CD14-positive monocyte (primary cell): ENCODE results near the gene ZNF407. TPM values are rescaled to one million over a fixed set of nuclear protein-coding genes. Genes with fewer than 3 reads are reported as not detected.

Source experiments
- DNase-seq, 3 donors: peaks; one replicate each; pipeline ENCODE4 v3.0.0-alpha.2; 2011 to 2022
- H2AFZ ChIP-seq: 2 replicates; pipeline ENCODE4 v1.6.0; 2012; ENCODE audit warnings: mild to moderate bottlenecking, low read depth, low read length, inconsistent platforms; ENCODE audit not compliant: insufficient read depth, poor library complexity, severe bottlenecking
- H3K27ac ChIP-seq, 2 donors: 1 replicate in 1 of 2; 2 replicates in 1 of 2; pipeline ENCODE4 v1.5.1; 2012 to 2013; ENCODE audit warnings: low read length in 2 of 2, control low read depth in 1 of 2, inconsistent platforms in 1 of 2, low read depth in 1 of 2, mild to moderate bottlenecking in 1 of 2
- H3K27me3 ChIP-seq, 2 donors: one replicate each; pipeline versions ENCODE4 v1.6.0 to v1.6.1; 2011 to 2013; ENCODE audit warnings: low read length in 2 of 2; ENCODE audit not compliant: control insufficient read depth in 2 of 2, insufficient read depth in 2 of 2
- H3K36me3 ChIP-seq, 2 donors: replicated peaks in 1 of 2; 1 replicate in 1 of 2; 2 replicates in 1 of 2; pipeline versions ENCODE4 v1.5.1 to v1.6.1; 2012 to 2013; ENCODE audit warnings: low read length in 2 of 2, control low read depth in 1 of 2, inconsistent platforms in 1 of 2, mild to moderate bottlenecking in 1 of 2; ENCODE audit not compliant: insufficient read depth in 2 of 2, control insufficient read depth in 1 of 2
- H3K4me1 ChIP-seq, 2 donors: 1 replicate in 1 of 2; 2 replicates in 1 of 2; pipeline versions ENCODE4 v1.5.1 to v1.6.1; 2012 to 2013; ENCODE audit warnings: low read length in 2 of 2, control low read depth in 1 of 2, inconsistent platforms in 1 of 2, mild to moderate bottlenecking in 1 of 2, moderate library complexity in 1 of 2; ENCODE audit not compliant: insufficient read depth in 2 of 2, control insufficient read depth in 1 of 2
- H3K4me2 ChIP-seq: replicated peaks from 2 replicates; pipeline ENCODE3; 2012; ENCODE audit warnings: low read length, moderate library complexity, mild to moderate bottlenecking; ENCODE audit not compliant: poor library complexity, severe bottlenecking; ENCODE audit errors: extremely low read depth
- H3K4me3 ChIP-seq, 3 experiments: fragments of 200-600 bp in 1 of 3; sonication (generic) in 1 of 3; replicated peaks in 1 of 3; 1 replicate in 2 of 3; 2 replicates in 1 of 3; pipeline ENCODE4 v1.5.1; 2011 to 2013; ENCODE audit warnings: low read length in 3 of 3, mild to moderate bottlenecking in 3 of 3, control low read depth in 2 of 3, low read depth in 2 of 3, inconsistent platforms in 1 of 3, moderate library complexity in 1 of 3
- H3K79me2 ChIP-seq: 2 replicates; pipeline ENCODE4 v1.6.0; 2012; ENCODE audit warnings: mild to moderate bottlenecking, control low read depth, inconsistent platforms, low read length, moderate library complexity; ENCODE audit not compliant: insufficient read depth
- H3K9ac ChIP-seq: 2 replicates; pipeline ENCODE4 v1.6.0; 2017; ENCODE audit warnings: low read length, mild to moderate bottlenecking; ENCODE audit not compliant: insufficient read depth, poor library complexity, severe bottlenecking
- H3K9me3 ChIP-seq, 2 donors: replicated peaks in 1 of 2; 1 replicate in 1 of 2; 2 replicates in 1 of 2; pipeline versions ENCODE4 v1.5.1 to v1.6.1; 2012 to 2013; ENCODE audit warnings: low read length in 2 of 2, control low read depth in 1 of 2; ENCODE audit not compliant: control insufficient read depth in 1 of 2, insufficient read depth in 1 of 2
- H4K20me1 ChIP-seq: 2 replicates; pipeline ENCODE4 v1.6.0; 2012; ENCODE audit warnings: mild to moderate bottlenecking, low read length, control low read depth, moderate library complexity; ENCODE audit not compliant: insufficient read depth
- H3K27ac Mint-ChIP-seq, 7 donors: one replicate each; pipeline ENCODE4 v1.8.0; 2020; ENCODE audit warnings: mild to moderate bottlenecking in 7 of 7, mixed read lengths in 7 of 7, moderate library complexity in 6 of 7, inconsistent platforms in 2 of 7
- H3K27me3 Mint-ChIP-seq, 3 donors: one replicate each; pipeline ENCODE4 v1.8.0; 2021 to 2022; ENCODE audit warnings: low read depth in 3 of 3, mild to moderate bottlenecking in 3 of 3, mixed read lengths in 3 of 3, moderate library complexity in 3 of 3, inconsistent platforms in 1 of 3
- H3K36me3 Mint-ChIP-seq, 2 donors: one replicate each; pipeline ENCODE4 v1.8.0; 2020; ENCODE audit warnings: mixed read lengths in 2 of 2, inconsistent platforms in 1 of 2, mild to moderate bottlenecking in 1 of 2
- H3K4me1 Mint-ChIP-seq: one replicate; pipeline ENCODE4 v1.8.0; 2020; ENCODE audit warnings: mild to moderate bottlenecking, mixed read lengths
- H3K4me3 Mint-ChIP-seq, 2 donors: one replicate each; pipeline ENCODE4 v1.8.0; 2020; ENCODE audit warnings: mild to moderate bottlenecking in 2 of 2, mixed read lengths in 2 of 2, moderate library complexity in 1 of 2
- H3K9me3 Mint-ChIP-seq, 7 donors: one replicate each; pipeline ENCODE4 v1.8.0; 2020 to 2022; ENCODE audit warnings: mixed read lengths in 7 of 7, mild to moderate bottlenecking in 6 of 7, moderate library complexity in 6 of 7, inconsistent platforms in 2 of 7
- WGBS: methylation state at CpG from one replicate; pipeline ENCODE4 v1.1.5; 2013; ENCODE audit warnings: missing lambda C conversion rate; ENCODE audit not compliant: insufficient coverage; 5-methylcytosine and 5-hydroxymethylcytosine counted together
- intact Hi-C, 2 donors: fragments of 100-400 bp; cut with micrococcal nuclease; formaldehyde crosslinking; loops; one replicate each; pipeline versions ENCODE4 v1.15.0 to v1.15.1; 2023
- polyA plus RNA-seq, 3 donors: library from polyadenylated mRNA; depleted of rRNA in 1 of 3; unstranded in 2 of 3; stranded (reverse) in 1 of 3; fragments of 300-500 nt in 2 of 3; fragments of >200 nt in 1 of 3; fragmentation: Illumina TruSeq in 2 of 3; gene quantifications; 1 replicate in 2 of 3; 2 replicates in 1 of 3; pipeline ENCODE4 v1.2.3, GENCODE V29; 2012 to 2021
- TF ChIP-seq, protein P1 (sequence below): fragments of 200-600 bp; IDR thresholded peaks from one replicate; pipeline ENCODE4 v1.8.0; 2022; ENCODE audit warnings: antibody characterized with exemption, mild to moderate bottlenecking

The ZNF407 gene
- polyA plus RNA-seq, 3 donors: 1.3 to 3.6 (median 1.6) TPM

DNA sequence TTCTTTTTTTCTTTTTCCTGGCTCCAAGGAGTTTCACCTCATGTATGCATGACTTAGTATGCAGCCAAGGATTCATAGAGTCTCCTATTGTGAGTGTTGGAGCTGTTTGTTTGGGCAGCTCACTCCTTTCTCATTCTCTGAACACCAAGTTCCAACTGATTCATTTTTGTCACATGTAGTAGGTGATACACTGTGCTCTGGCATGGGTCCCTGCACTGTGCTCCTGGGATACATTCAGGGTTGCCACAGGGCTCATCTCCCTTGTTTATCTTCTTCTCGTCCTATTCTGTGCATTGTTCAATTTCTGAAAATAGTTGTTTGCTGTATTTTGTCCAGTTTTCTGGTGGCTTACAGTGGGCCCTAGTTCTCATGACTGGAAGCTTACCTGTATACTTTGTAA lies 96.8 kb downstream of the ZNF407 start:
- H2AFZ ChIP-seq: no peak overlapping the region
- Mint-ChIP-seq H3K9me3 (peaks cover 0 to 6% (median 0%) of the 10 kb centered on the region in 7 donors), H3K27ac (no peak overlapping the region), H3K4me1 (peaks cover 2% of the 10 kb centered on the region), H3K36me3 (peaks cover 11 to 20% of the 10 kb centered on the region in 2 donors), H3K27me3 (no peaks in the 10 kb centered on the region), H3K4me3 (no peak overlapping the region)
- no peaks in the 10 kb centered on the region for H3K36me3 ChIP-seq
- no peaks in the 10 kb centered on the region for H3K79me2 ChIP-seq
- no peak for DNase-seq
- no peak overlapping the region for H3K9ac ChIP-seq
- H3K27me3 ChIP-seq: no peaks in the 10 kb centered on the region
- intact Hi-C loops: no loop called here
- TF ChIP-seq, protein P1, sequence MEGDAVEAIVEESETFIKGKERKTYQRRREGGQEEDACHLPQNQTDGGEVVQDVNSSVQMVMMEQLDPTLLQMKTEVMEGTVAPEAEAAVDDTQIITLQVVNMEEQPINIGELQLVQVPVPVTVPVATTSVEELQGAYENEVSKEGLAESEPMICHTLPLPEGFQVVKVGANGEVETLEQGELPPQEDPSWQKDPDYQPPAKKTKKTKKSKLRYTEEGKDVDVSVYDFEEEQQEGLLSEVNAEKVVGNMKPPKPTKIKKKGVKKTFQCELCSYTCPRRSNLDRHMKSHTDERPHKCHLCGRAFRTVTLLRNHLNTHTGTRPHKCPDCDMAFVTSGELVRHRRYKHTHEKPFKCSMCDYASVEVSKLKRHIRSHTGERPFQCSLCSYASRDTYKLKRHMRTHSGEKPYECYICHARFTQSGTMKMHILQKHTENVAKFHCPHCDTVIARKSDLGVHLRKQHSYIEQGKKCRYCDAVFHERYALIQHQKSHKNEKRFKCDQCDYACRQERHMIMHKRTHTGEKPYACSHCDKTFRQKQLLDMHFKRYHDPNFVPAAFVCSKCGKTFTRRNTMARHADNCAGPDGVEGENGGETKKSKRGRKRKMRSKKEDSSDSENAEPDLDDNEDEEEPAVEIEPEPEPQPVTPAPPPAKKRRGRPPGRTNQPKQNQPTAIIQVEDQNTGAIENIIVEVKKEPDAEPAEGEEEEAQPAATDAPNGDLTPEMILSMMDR: no peak
- H3K4me1 ChIP-seq: no peaks in the 10 kb centered on the region
- no peaks in the 10 kb centered on the region for H4K20me1 ChIP-seq
- WGBS: no CpG with 5 or more reads among the region's 1 CpG
- no peak overlapping the region for H3K4me2 ChIP-seq
- H3K27ac ChIP-seq: no peak overlapping the region
- H3K4me3 ChIP-seq: no peak overlapping the region
- H3K9me3 ChIP-seq: no peaks in the 10 kb centered on the region

DNA sequence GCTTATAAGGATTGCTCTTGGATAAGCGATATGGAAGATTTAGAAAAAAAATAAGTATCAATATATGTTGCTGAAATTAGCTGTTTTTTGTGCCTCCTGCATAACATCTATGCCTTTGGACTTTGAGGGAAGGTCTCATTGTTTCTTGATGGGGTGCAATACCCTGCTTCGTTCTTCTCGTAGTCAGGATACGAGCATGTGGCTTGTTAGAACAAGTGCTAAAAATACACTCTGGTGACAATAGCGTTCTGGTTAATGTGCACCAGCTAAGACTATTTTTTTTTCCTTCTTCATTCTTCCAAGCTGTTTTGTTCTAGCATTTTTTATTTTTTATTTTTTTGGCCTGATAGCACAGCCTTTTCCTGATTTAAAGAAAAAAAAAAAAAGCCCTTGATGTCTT lies 97.5 kb downstream of the ZNF407 start:
- H3K4me1 ChIP-seq: no peaks in the 10 kb centered on the region
- Mint-ChIP-seq H3K9me3 (peaks cover 0 to 6% (median 0%) of the 10 kb centered on the region in 7 donors), H3K36me3 (peaks cover 9 to 16% of the 10 kb centered on the region in 2 donors), H3K4me1 (peaks cover 2% of the 10 kb centered on the region), H3K27ac (no peak overlapping the region), H3K27me3 (no peaks in the 10 kb centered on the region), H3K4me3 (no peak overlapping the region)
- H4K20me1 ChIP-seq: no peaks in the 10 kb centered on the region
- H3K27ac ChIP-seq: no peak overlapping the region
- H3K9me3 ChIP-seq: no peaks in the 10 kb centered on the region
- 94% methylated on average over 3 of the region's 5 CpGs for WGBS
- H3K27me3 ChIP-seq: no peaks in the 10 kb centered on the region
- no peaks in the 10 kb centered on the region for H3K36me3 ChIP-seq
- TF ChIP-seq, protein P1: no peak
- DNase-seq: no peak
- intact Hi-C loops: no loop called here
- no peak overlapping the region for H3K9ac ChIP-seq
- no peaks in the 10 kb centered on the region for H3K79me2 ChIP-seq
- H2AFZ ChIP-seq: no peak overlapping the region
- H3K4me3 ChIP-seq: no peak overlapping the region
- H3K4me2 ChIP-seq: no peak overlapping the region
